ENCODE measurements around the gene SRRM5. TPM values are rescaled to one million over a fixed set of nuclear protein-coding genes. Genes with fewer than 3 reads are reported as not detected.
A peak's percentile ranks its signal among the peaks of the same experiment; 100 is the strongest.

SRRM5 gene
- total and polyA plus RNA-seq, 2 of the 13 experiments (the other 11 are each of a cell fraction or from before 2014, with no cell fraction given), result 0.11 to 0.16 TPM

DNA sequence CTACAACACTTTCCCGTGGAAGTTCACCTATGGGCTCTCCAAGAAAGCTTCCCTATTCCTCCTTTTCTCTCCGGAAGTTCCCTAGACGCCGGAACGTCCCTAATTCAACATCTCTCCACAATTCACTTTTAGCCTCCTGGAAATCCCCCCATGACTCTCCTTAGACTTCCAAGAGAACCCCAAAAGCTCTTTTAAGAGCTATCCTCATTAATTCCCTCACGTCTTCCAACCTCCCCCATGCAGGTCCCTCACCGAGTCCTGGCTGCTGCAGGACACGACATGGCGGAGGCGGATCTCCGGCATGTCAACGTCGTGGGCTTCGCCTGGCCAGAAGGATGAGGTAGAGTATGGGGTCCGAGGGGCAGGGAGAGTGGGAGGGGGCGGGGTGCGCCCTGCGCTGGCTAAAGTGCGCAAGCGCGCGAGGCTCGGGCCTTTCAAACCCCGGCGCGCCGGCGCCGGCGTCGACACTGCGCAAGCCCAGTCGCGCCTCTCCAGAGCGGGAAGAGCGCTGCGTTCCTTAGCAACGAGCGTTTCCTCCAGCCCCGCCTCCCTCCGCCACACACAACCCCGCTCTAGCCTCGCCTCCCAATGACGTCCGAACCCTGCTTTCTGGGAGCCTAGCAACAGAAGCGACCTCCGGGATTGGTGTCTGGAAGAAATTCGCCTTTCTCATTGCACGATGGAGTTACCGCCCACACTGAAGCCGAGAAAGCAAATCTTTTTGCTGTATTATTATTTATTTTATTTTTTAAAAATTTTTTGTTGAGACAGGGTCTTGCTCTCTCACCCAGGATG is 36.5 kb upstream of the SRRM5 start, which contains the start of the genes PINLYP and XRCC1 (continued):
- TF ChIP-seq GATAD1 (CRISPR knock-in tag; IDR thresholded peaks at IDR 0.05) (peak; percentile 91), LCORL (IDR thresholded peaks at IDR 0.05) (no peak), LCORL (CRISPR knock-in tag; IDR thresholded peaks at IDR 0.05) (no peak), SIX4 (CRISPR knock-in tag; IDR thresholded peaks at IDR 0.05) (no peak), TAF1 (CRISPR knock-in tag; IDR thresholded peaks at IDR 0.05) (peak; percentile 42; the same call in 1 of the 2 replicates), ZNF788 (CRISPR knock-in tag; IDR thresholded peaks at IDR 0.05; ENCODE audit: borderline replicate concordance) (no peak), TGIF2 (CRISPR knock-in tag; IDR thresholded peaks at IDR 0.05) (no peak), CREB1 (IDR thresholded peaks at IDR 0.05) (peak; percentile 92), CREB1 (CRISPR knock-in tag; IDR thresholded peaks at IDR 0.05) (peak; percentile 90), ZFY (CRISPR knock-in tag; IDR thresholded peaks at IDR 0.05) (peak; percentile 50; the same call in 1 of the 2 replicates), ZNF572 (CRISPR knock-in tag; IDR thresholded peaks at IDR 0.05) (no peak), ZNF883 (CRISPR knock-in tag; IDR thresholded peaks at IDR 0.05; ENCODE audit: not compliant biosample characterization) (no peak), MTF2 (CRISPR knock-in tag; IDR thresholded peaks at IDR 0.05; ENCODE audit: borderline replicate concordance) (no peak), TP53 (CRISPR knock-in tag; conservative IDR thresholded peaks at IDR 0.05) (no peak), DPF2 (CRISPR knock-in tag; IDR thresholded peaks at IDR 0.05; ENCODE audit: borderline replicate concordance, low read depth) (no peak), ATF1 (CRISPR knock-in tag; IDR thresholded peaks at IDR 0.05) (peak; percentile 86), ISL2 (CRISPR knock-in tag; IDR thresholded peaks at IDR 0.05) (0 out of 2 replicates have a peak, but pooled peaks have one; percentile 48), ZC3H13 (CRISPR knock-in tag; IDR thresholded peaks at IDR 0.05) (no peak), HDAC6 (IDR thresholded peaks at IDR 0.05; ENCODE audit: low read depth, low read length) (no peak)
- TF ChIP-seq, protein P1, sequence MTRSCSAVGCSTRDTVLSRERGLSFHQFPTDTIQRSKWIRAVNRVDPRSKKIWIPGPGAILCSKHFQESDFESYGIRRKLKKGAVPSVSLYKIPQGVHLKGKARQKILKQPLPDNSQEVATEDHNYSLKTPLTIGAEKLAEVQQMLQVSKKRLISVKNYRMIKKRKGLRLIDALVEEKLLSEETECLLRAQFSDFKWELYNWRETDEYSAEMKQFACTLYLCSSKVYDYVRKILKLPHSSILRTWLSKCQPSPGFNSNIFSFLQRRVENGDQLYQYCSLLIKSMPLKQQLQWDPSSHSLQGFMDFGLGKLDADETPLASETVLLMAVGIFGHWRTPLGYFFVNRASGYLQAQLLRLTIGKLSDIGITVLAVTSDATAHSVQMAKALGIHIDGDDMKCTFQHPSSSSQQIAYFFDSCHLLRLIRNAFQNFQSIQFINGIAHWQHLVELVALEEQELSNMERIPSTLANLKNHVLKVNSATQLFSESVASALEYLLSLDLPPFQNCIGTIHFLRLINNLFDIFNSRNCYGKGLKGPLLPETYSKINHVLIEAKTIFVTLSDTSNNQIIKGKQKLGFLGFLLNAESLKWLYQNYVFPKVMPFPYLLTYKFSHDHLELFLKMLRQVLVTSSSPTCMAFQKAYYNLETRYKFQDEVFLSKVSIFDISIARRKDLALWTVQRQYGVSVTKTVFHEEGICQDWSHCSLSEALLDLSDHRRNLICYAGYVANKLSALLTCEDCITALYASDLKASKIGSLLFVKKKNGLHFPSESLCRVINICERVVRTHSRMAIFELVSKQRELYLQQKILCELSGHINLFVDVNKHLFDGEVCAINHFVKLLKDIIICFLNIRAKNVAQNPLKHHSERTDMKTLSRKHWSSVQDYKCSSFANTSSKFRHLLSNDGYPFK (CRISPR knock-in tag; IDR thresholded peaks at IDR 0.05; ENCODE audit: borderline replicate concordance), result 0 out of 2 replicates have a peak, but pooled peaks have one; percentile 35
- TF ChIP-seq, protein P2, sequence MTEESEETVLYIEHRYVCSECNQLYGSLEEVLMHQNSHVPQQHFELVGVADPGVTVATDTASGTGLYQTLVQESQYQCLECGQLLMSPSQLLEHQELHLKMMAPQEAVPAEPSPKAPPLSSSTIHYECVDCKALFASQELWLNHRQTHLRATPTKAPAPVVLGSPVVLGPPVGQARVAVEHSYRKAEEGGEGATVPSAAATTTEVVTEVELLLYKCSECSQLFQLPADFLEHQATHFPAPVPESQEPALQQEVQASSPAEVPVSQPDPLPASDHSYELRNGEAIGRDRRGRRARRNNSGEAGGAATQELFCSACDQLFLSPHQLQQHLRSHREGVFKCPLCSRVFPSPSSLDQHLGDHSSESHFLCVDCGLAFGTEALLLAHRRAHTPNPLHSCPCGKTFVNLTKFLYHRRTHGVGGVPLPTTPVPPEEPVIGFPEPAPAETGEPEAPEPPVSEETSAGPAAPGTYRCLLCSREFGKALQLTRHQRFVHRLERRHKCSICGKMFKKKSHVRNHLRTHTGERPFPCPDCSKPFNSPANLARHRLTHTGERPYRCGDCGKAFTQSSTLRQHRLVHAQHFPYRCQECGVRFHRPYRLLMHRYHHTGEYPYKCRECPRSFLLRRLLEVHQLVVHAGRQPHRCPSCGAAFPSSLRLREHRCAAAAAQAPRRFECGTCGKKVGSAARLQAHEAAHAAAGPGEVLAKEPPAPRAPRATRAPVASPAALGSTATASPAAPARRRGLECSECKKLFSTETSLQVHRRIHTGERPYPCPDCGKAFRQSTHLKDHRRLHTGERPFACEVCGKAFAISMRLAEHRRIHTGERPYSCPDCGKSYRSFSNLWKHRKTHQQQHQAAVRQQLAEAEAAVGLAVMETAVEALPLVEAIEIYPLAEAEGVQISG (CRISPR knock-in tag; IDR thresholded peaks at IDR 0.05), result 0 out of 2 replicates have a peak, but pooled peaks have one; percentile 31
- TF ChIP-seq, protein P3, sequence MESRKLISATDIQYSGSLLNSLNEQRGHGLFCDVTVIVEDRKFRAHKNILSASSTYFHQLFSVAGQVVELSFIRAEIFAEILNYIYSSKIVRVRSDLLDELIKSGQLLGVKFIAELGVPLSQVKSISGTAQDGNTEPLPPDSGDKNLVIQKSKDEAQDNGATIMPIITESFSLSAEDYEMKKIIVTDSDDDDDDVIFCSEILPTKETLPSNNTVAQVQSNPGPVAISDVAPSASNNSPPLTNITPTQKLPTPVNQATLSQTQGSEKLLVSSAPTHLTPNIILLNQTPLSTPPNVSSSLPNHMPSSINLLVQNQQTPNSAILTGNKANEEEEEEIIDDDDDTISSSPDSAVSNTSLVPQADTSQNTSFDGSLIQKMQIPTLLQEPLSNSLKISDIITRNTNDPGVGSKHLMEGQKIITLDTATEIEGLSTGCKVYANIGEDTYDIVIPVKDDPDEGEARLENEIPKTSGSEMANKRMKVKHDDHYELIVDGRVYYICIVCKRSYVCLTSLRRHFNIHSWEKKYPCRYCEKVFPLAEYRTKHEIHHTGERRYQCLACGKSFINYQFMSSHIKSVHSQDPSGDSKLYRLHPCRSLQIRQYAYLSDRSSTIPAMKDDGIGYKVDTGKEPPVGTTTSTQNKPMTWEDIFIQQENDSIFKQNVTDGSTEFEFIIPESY (CRISPR knock-in tag; IDR thresholded peaks at IDR 0.05), result no peak

Data from HepG2 (cell line).